SK-N-SH treated with all-trans-retinoic acid at 6 μM for 48 hours (cell line): ENCODE data around the gene STMND1.

ENCODE experiments used
- ATAC-seq: fragments of 200-7000 bp; cut with Tn5 transposase; 3 replicates; pipeline ENCODE4 v1.9.1; 2020; ENCODE audit warnings: mild to moderate bottlenecking, moderate library complexity
- ARNTL ChIP-seq: fragments of 450-650 bp; formaldehyde crosslinking; IDR thresholded peaks from 2 replicates; pipeline ENCODE4 v1.5.0; 2020; ENCODE audit warnings: low read depth, mild to moderate bottlenecking, moderate library complexity, borderline replicate concordance
- BACH2 ChIP-seq: fragments of 250-450 bp; sonication (Bioruptor Pico); IDR thresholded peaks from 2 replicates; pipeline ENCODE4 v1.9.0; 2021; ENCODE audit warnings: mild to moderate bottlenecking, borderline replicate concordance
- CSDC2 ChIP-seq: fragments of 250-450 bp; sonication (Bioruptor Pico); IDR thresholded peaks from 2 replicates; pipeline ENCODE4 v1.5.0; 2020; ENCODE audit warnings: mild to moderate bottlenecking, moderate library complexity
- CSRNP3 ChIP-seq: fragments of 250-450 bp; sonication (Bioruptor Pico); IDR thresholded peaks from 2 replicates; pipeline ENCODE4 v1.5.1; 2021; ENCODE audit warnings: mild to moderate bottlenecking, moderate library complexity
- ESRRG ChIP-seq: fragments of 250-450 bp; sonication (Bioruptor Pico); IDR thresholded peaks from 2 replicates; pipeline ENCODE4 v1.6.1; 2021; ENCODE audit warnings: mild to moderate bottlenecking
- OSR1 ChIP-seq: fragments of 250-450 bp; sonication (Bioruptor Pico); IDR thresholded peaks from 2 replicates; pipeline ENCODE4 v1.8.0; 2022; ENCODE audit warnings: moderate library complexity, mild to moderate bottlenecking, inconsistent platforms
- PATZ1 ChIP-seq: fragments of 250-450 bp; sonication (Bioruptor Pico); IDR thresholded peaks from 2 replicates; pipeline ENCODE4 v1.8.0; 2020; ENCODE audit warnings: mild to moderate bottlenecking, moderate library complexity, borderline replicate concordance
- POU6F1 ChIP-seq: fragments of 250-450 bp; sonication (Bioruptor Pico); IDR thresholded peaks from 2 replicates; pipeline ENCODE4 v1.8.0; 2021; ENCODE audit warnings: low read depth, mild to moderate bottlenecking, moderate library complexity, borderline replicate concordance
- PPARA ChIP-seq: fragments of 250-450 bp; sonication (Bioruptor Pico); IDR thresholded peaks from 2 replicates; pipeline ENCODE4 v1.5.0; 2020; ENCODE audit warnings: mild to moderate bottlenecking, borderline replicate concordance
- RARB ChIP-seq: fragments of 250-450 bp; sonication (Bioruptor Pico); IDR thresholded peaks from 2 replicates; pipeline ENCODE4 v1.8.0; 2021; ENCODE audit warnings: mild to moderate bottlenecking, moderate library complexity
- SNAI2 ChIP-seq: fragments of 250-450 bp; sonication (Bioruptor Pico); IDR thresholded peaks from 2 replicates; pipeline ENCODE4 v1.5.0; 2020; ENCODE audit warnings: mild to moderate bottlenecking, moderate library complexity
- TCF4 ChIP-seq: fragments of 250-450 bp; sonication (Bioruptor Pico); IDR thresholded peaks from 2 replicates; pipeline ENCODE4 v1.8.0; 2021; ENCODE audit warnings: mild to moderate bottlenecking, moderate library complexity, borderline replicate concordance
- TOX ChIP-seq: fragments of 250-450 bp; sonication (Bioruptor Pico); IDR thresholded peaks from 2 replicates; pipeline ENCODE4 v1.8.0; 2021; ENCODE audit warnings: mild to moderate bottlenecking, moderate library complexity, borderline replicate concordance
- TSHZ2 ChIP-seq: fragments of 250-450 bp; sonication (Bioruptor Pico); IDR thresholded peaks from 2 replicates; pipeline ENCODE4 v1.5.0; 2020; ENCODE audit warnings: mild to moderate bottlenecking, moderate library complexity
- ZC3H10 ChIP-seq: fragments of 250-450 bp; sonication (Bioruptor Pico); IDR thresholded peaks from 2 replicates; pipeline ENCODE4 v1.5.1; 2021; ENCODE audit warnings: mild to moderate bottlenecking, moderate library complexity
- ZFP3 ChIP-seq: fragments of 250-450 bp; sonication (Bioruptor Pico); IDR thresholded peaks from 2 replicates; pipeline ENCODE4 v1.5.0; 2020; ENCODE audit warnings: mild to moderate bottlenecking, moderate library complexity
- ZFP30 ChIP-seq: fragments of 450-650 bp; formaldehyde crosslinking; IDR thresholded peaks from 2 replicates; pipeline ENCODE4 v1.5.0; 2022; ENCODE audit warnings: mild to moderate bottlenecking, moderate library complexity
- ZNF565 ChIP-seq: fragments of 450-650 bp; formaldehyde crosslinking; conservative IDR thresholded peaks from 2 replicates; pipeline ENCODE4 v1.5.0; 2020; ENCODE audit warnings: low read depth, mild to moderate bottlenecking, moderate library complexity
- ZNF70 ChIP-seq: fragments of 450-650 bp; formaldehyde crosslinking; IDR thresholded peaks from 2 replicates; pipeline ENCODE4 v1.5.0; 2020; ENCODE audit warnings: mild to moderate bottlenecking, moderate library complexity
- ZNF8 ChIP-seq: fragments of 450-650 bp; formaldehyde crosslinking; IDR thresholded peaks from 2 replicates; pipeline ENCODE4 v1.5.0; 2020; ENCODE audit warnings: mild to moderate bottlenecking, moderate library complexity

STMND1 gene

GRCh38 chr6:17081860-17082508 is 19.9 kb upstream of the STMND1 start (continued):
- TF ChIP-seq TSHZ2 (CRISPR knock-in tag) = no peak
- no peak for TF ChIP-seq ZFP3 (CRISPR knock-in tag)
- TF ChIP-seq, all 23 proteins: peak for 0

GRCh38 chr6:17083397-17083796 is 18.5 kb upstream of the STMND1 start:
- TF ChIP-seq SNAI2 (CRISPR knock-in tag) (no peak), ZFP3 (CRISPR knock-in tag) (no peak), ZC3H10 (CRISPR knock-in tag) (no peak), ZFP30 (CRISPR knock-in tag) (no peak), CSRNP3 (CRISPR knock-in tag) (no peak), BACH2 (no peak), TOX (CRISPR knock-in tag) (no peak), TCF4 (CRISPR knock-in tag) (no peak), ESRRG (CRISPR knock-in tag) (no peak), ZNF70 (CRISPR knock-in tag) (no peak), PATZ1 (no peak), PPARA (CRISPR knock-in tag) (no peak), CSDC2 (CRISPR knock-in tag) (no peak), OSR1 (CRISPR knock-in tag) (no peak), POU6F1 (CRISPR knock-in tag) (no peak), ZNF8 (CRISPR knock-in tag) (no peak), RARB (CRISPR knock-in tag) (no peak)
- ATAC-seq = no peak

- ATAC-seq = peak; percentile 95
- TF ChIP-seq ZFP30 (CRISPR knock-in tag) = no peak
- no peak for TF ChIP-seq ZNF70 (CRISPR knock-in tag)
- no peak for TF ChIP-seq ZNF565 (CRISPR knock-in tag)
- no peak for TF ChIP-seq CSDC2 (CRISPR knock-in tag)
- no peak for TF ChIP-seq TOX (CRISPR knock-in tag)
- no peak for TF ChIP-seq PPARA (CRISPR knock-in tag)
- TF ChIP-seq SNAI2 (CRISPR knock-in tag) = no peak
- TF ChIP-seq, all 23 proteins: peak for 0
These were observed 15.4 kb upstream of the STMND1 start for GRCh38 chr6:17086469-17086868.

GRCh38 chr6:17088091-17088611 is 13.7 kb upstream of the STMND1 start:
- TF ChIP-seq ZNF70 (CRISPR knock-in tag) = no peak
- TF ChIP-seq POU6F1 (CRISPR knock-in tag) = no peak
- TF ChIP-seq TOX (CRISPR knock-in tag) = no peak
- TF ChIP-seq BACH2 = no peak
- TF ChIP-seq CSRNP3 (CRISPR knock-in tag) = no peak
- TF ChIP-seq ZFP3 (CRISPR knock-in tag) = no peak
- no peak for TF ChIP-seq ZFP30 (CRISPR knock-in tag)
- no peak for TF ChIP-seq PATZ1
- no peak for TF ChIP-seq ARNTL (CRISPR knock-in tag)
- TF ChIP-seq ZC3H10 (CRISPR knock-in tag) = no peak
- no peak for ATAC-seq
